Panc1 (cell line): ENCODE results near the gene PEAK3. TPM values are rescaled to one million over a fixed set of nuclear protein-coding genes. Genes with fewer than 3 reads are reported as not detected.

Experiments used
- ATAC-seq: fragments of 200-7000 bp; cut with Tn5 transposase; 2 replicates; pipeline ENCODE4 v1.9.1; 2020; ENCODE audit warnings: mild to moderate bottlenecking, moderate library complexity
- BruUV-seq: library from RNA; stranded (reverse); fragments of 400-500 nt; replicated peaks from 2 replicates; lab custom pipeline; 2021; lab: Mats Ljungman, UMichigan
- CTCF ChIA-PET: fragments of 300-600 bp; sonication (Branson Sonifier 250); formaldehyde crosslinking; loops from one replicate; lab custom pipeline; 2022; ENCODE audit warnings: antibody characterized with exemption; lab: Charles Lee
- POLR2A ChIA-PET: fragments of 300-600 bp; sonication (Branson Sonifier 250); formaldehyde crosslinking; loops from one replicate; lab custom pipeline; 2022; ENCODE audit warnings: antibody characterized with exemption; lab: Charles Lee
- DNase-seq: peaks from one replicate; pipeline ENCODE4 v3.0.0-alpha.2; 2010; ENCODE audit warnings: low read depth, low spot score
- H3K27ac ChIP-seq: 2 replicates; pipeline ENCODE4 v1.5.1; 2011; ENCODE audit warnings: mild to moderate bottlenecking, low read length, inconsistent platforms
- H3K27me3 ChIP-seq: fragments of 200-500 bp; sonication (Bioruptor generic); 2 replicates; pipeline ENCODE4 v1.6.0; 2014; ENCODE audit warnings: low read length, inconsistent platforms; ENCODE audit not compliant: control insufficient read depth, insufficient read depth
- H3K36me3 ChIP-seq: fragments of 200-500 bp; sonication (Bioruptor generic); 2 replicates; pipeline ENCODE4 v1.5.1; 2014; ENCODE audit warnings: inconsistent platforms, mild to moderate bottlenecking, low read length, moderate library complexity; ENCODE audit not compliant: control insufficient read depth, insufficient read depth
- H3K4me1 ChIP-seq: 2 replicates; pipeline ENCODE4 v1.5.1; 2011; ENCODE audit warnings: inconsistent platforms, mild to moderate bottlenecking, low read length, moderate library complexity; ENCODE audit not compliant: control insufficient read depth, insufficient read depth
- H3K4me3 ChIP-seq, 2 experiments: 2 replicates each; pipeline ENCODE4 v1.5.1; 2011 to 2012; ENCODE audit warnings: low read depth in 2 of 2, low read length in 2 of 2, mild to moderate bottlenecking in 2 of 2, inconsistent platforms in 1 of 2, moderate library complexity in 1 of 2
- H3K9me3 ChIP-seq: fragments of 200-500 bp; sonication (Bioruptor generic); 2 replicates; pipeline ENCODE4 v1.5.1; 2014; ENCODE audit warnings: low read depth, mild to moderate bottlenecking, inconsistent platforms, low read length, moderate library complexity; ENCODE audit not compliant: control insufficient read depth, insufficient read depth
- POLR2AphosphoS5 ChIP-seq: IDR thresholded peaks from 2 replicates; pipeline ENCODE4 v1.6.1; 2012; ENCODE audit warnings: mild to moderate bottlenecking, low read depth, low read length, moderate library complexity
- REST ChIP-seq, 2 experiments: IDR thresholded peaks; 2 replicates each; pipeline ENCODE4 v1.6.1; 2011 to 2012; ENCODE audit warnings: low read depth in 2 of 2, control low read depth in 1 of 2, low read length in 1 of 2, mild to moderate bottlenecking in 1 of 2, moderate library complexity in 1 of 2; ENCODE audit not compliant: insufficient read depth in 1 of 2
- SIN3A ChIP-seq: IDR thresholded peaks from 2 replicates; pipeline ENCODE4 v1.6.1; 2012; ENCODE audit warnings: low read depth, mild to moderate bottlenecking, low read length, moderate library complexity, borderline replicate concordance; ENCODE audit not compliant: insufficient read depth
- TCF7L2 ChIP-seq: IDR thresholded peaks from 2 replicates; pipeline ENCODE4 v1.6.1; 2011; ENCODE audit warnings: mild to moderate bottlenecking, low read depth, low read length, inconsistent platforms
- in situ Hi-C: cut with HindIII; loops from 2 replicates; pipeline ENCODE4 v1.10.0; 2016; ENCODE audit warnings: low sequenced_read_pairs, low pct_unique_long_range_greater_than_20kb
- intact Hi-C: fragments of 100-400 bp; cut with micrococcal nuclease; formaldehyde crosslinking; loops from one replicate; pipeline ENCODE4 v1.10.0; 2022; ENCODE audit not compliant: unreplicated experiment
- total RNA-seq: library from RNA; stranded (reverse); gene quantifications from one replicate; pipeline ENCODE4 v1.2.1, GENCODE V29; 2021; ENCODE audit not compliant: unreplicated experiment
- TF ChIP-seq, protein P1 (sequence below): fragments of 450-650 bp; IDR thresholded peaks from 2 replicates; pipeline ENCODE4 v1.5.1; 2017; ENCODE audit warnings: mild to moderate bottlenecking

Gene PEAK3
- total RNA-seq, 1 experiment from 2014 or later: not detected

- Histone ChIP-seq H3K36me3 (peaks cover 7% of the 10 kb centered on the region; the same call in 1 of the 2 replicates), H3K4me1 (peaks cover 18% of the 10 kb centered on the region), H3K27ac (peak overlapping the region; percentile 85; the same call in 1 of the 2 replicates), H3K27me3 (no peaks in the 10 kb centered on the region), H3K9me3 (no peaks in the 10 kb centered on the region), H3K4me3 (peak overlapping the region; percentile 71 to 89)
- no peak for DNase-seq
- TF ChIP-seq REST (IDR thresholded peaks at IDR 0.05; ENCODE audit: insufficient read depth in 1 of 2, low read depth in 2 of 2, low read length in 1 of 2) (no peak), TCF7L2 (no peak), POLR2AphosphoS5 (no peak), SIN3A (no peak)
- TF ChIP-seq, protein P1, sequence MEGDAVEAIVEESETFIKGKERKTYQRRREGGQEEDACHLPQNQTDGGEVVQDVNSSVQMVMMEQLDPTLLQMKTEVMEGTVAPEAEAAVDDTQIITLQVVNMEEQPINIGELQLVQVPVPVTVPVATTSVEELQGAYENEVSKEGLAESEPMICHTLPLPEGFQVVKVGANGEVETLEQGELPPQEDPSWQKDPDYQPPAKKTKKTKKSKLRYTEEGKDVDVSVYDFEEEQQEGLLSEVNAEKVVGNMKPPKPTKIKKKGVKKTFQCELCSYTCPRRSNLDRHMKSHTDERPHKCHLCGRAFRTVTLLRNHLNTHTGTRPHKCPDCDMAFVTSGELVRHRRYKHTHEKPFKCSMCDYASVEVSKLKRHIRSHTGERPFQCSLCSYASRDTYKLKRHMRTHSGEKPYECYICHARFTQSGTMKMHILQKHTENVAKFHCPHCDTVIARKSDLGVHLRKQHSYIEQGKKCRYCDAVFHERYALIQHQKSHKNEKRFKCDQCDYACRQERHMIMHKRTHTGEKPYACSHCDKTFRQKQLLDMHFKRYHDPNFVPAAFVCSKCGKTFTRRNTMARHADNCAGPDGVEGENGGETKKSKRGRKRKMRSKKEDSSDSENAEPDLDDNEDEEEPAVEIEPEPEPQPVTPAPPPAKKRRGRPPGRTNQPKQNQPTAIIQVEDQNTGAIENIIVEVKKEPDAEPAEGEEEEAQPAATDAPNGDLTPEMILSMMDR: no peak
- no TSS peak for BruUV-seq
- in situ Hi-C loops (no loop called here), intact Hi-C loops (no loop called here)
- CTCF ChIA-PET: no interaction called here
- POLR2A ChIA-PET: no interaction called here
- ATAC-seq: peak; percentile 3; the same call in 1 of the 2 replicates
Observed at GRCh38 chr19:2270423-2271233, 11.3 kb downstream of the PEAK3 start.

GRCh38 chr19:2270157-2270422 lies 11.9 kb downstream of the PEAK3 start:
- Histone ChIP-seq H3K36me3 (peaks cover 7% of the 10 kb centered on the region; the same call in 1 of the 2 replicates), H3K4me3 (peak overlapping the region; percentile 71 to 89), H3K27me3 (no peaks in the 10 kb centered on the region), H3K27ac (peak overlapping the region; percentile 85), H3K9me3 (no peaks in the 10 kb centered on the region), H3K4me1 (peaks cover 18% of the 10 kb centered on the region)
- BruUV-seq: TSS peak; percentile 70
- no peak for TF ChIP-seq REST (IDR thresholded peaks at IDR 0.05; ENCODE audit: insufficient read depth in 1 of 2, low read depth in 2 of 2, low read length in 1 of 2)
- TF ChIP-seq, protein P1: no peak
- TF ChIP-seq TCF7L2: no peak
- TF ChIP-seq POLR2AphosphoS5: no peak
- no peak for TF ChIP-seq SIN3A
- in situ Hi-C loops: no loop called here
- ChIA-PET CTCF (no interaction called here), POLR2A (no interaction called here)
- ATAC-seq (no peak), DNase-seq (no peak)
- intact Hi-C loops: no loop called here
